Body of pancreas (tissue), 4 donors: ENCODE results near the gene PEX6. TPM values are rescaled to one million over a fixed set of nuclear protein-coding genes. Genes with fewer than 3 reads are reported as not detected.

ENCODE experiments used
- ATAC-seq: fragments of 150-250 bp; one replicate; pipeline ENCODE4 v1.9.1; 2016
- DNase-seq, 4 donors: peaks; one replicate each; pipeline ENCODE4 v3.0.0-alpha.2; 2019
- H3K27ac ChIP-seq, 4 donors: fragments of 200-600 bp; sonication (generic); 1 replicate in 3 of 4; 2 replicates in 1 of 4; pipeline versions ENCODE4 v1.5.1 to v1.6.1; 2016 to 2019; ENCODE audit warnings: mild to moderate bottlenecking in 1 of 4, mixed read lengths in 1 of 4, moderate library complexity in 1 of 4
- H3K27me3 ChIP-seq, 2 donors: fragments of 200-600 bp; sonication (generic); one replicate each; pipeline ENCODE4 v1.6.0; 2016; ENCODE audit warnings: mild to moderate bottlenecking in 1 of 2
- H3K36me3 ChIP-seq, 2 donors: fragments of 200-600 bp; sonication (generic); replicated peaks in 1 of 2; 2 replicates each; pipeline ENCODE4 v1.5.1; 2016; ENCODE audit warnings: low read depth in 2 of 2; ENCODE audit not compliant: insufficient read depth in 1 of 2
- H3K4me1 ChIP-seq: fragments of 200-600 bp; sonication (generic); one replicate; pipeline ENCODE4 v1.6.0; 2016
- H3K4me3 ChIP-seq, 2 donors: fragments of 200-600 bp; sonication (generic); 1 replicate in 1 of 2; 2 replicates in 1 of 2; pipeline ENCODE4 v1.5.1; 2016 to 2019
- H3K9me3 ChIP-seq, 3 donors: fragments of 200-600 bp; sonication (generic); 1 replicate in 2 of 3; 2 replicates in 1 of 3; pipeline ENCODE4 v1.5.1; 2016
- POLR2A ChIP-seq, 3 donors: fragments of 450-650 bp; IDR thresholded peaks; one replicate each; pipeline ENCODE4 v1.6.1; 2016; ENCODE audit warnings: antibody characterized with exemption in 3 of 3, mild to moderate bottlenecking in 2 of 3
- WGBS, 2 donors: methylation state at CpG; one replicate each; pipeline ENCODE4 v1.1.5; 2017; 5-methylcytosine and 5-hydroxymethylcytosine counted together
- intact Hi-C: fragments of 100-400 bp; cut with DNase I; formaldehyde crosslinking; loops from one replicate; pipeline ENCODE4 v1.15.1; 2023
- total RNA-seq, 2 donors: library from RNA; depleted of rRNA; stranded (reverse); fragments of >200 nt; gene quantifications; one replicate each; pipeline ENCODE4 v1.1.0, GENCODE V29; 2016
- TF ChIP-seq, protein P1 (sequence below), 7 experiments: fragments of 450-650 bp in 4 of 7; fragments of 200-600 bp in 3 of 7; sonication (generic) in 3 of 7; IDR thresholded peaks; one replicate each; pipeline ENCODE4 v1.5.1; 2016 to 2019; ENCODE audit warnings: antibody characterized with exemption in 7 of 7

Gene PEX6
- total RNA-seq, 2 donors from 2014 or later: 18.1 to 26.2 TPM

DNA sequence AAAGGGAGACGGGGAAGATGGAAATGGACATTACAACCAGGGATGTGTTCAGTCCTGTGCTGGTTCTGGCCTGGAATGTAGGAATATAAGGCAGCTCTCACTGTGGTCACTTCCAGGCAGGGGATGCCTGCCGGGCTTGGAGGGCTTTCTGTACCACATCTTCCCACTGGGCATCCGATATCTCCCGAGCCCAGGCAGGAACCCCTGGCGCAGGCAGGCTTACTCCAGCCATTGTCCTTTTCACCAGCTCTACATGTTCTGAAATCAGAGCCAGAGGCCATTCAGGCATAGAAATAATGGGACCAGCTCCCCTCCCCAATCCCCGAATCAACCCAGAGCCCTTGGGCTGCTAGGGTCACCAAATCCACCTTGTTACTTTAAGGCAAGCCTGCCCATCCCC, 33.4 kb upstream of the PEX6 start:
- ATAC-seq: no peak
- no peak for DNase-seq
- TF ChIP-seq, protein P1, sequence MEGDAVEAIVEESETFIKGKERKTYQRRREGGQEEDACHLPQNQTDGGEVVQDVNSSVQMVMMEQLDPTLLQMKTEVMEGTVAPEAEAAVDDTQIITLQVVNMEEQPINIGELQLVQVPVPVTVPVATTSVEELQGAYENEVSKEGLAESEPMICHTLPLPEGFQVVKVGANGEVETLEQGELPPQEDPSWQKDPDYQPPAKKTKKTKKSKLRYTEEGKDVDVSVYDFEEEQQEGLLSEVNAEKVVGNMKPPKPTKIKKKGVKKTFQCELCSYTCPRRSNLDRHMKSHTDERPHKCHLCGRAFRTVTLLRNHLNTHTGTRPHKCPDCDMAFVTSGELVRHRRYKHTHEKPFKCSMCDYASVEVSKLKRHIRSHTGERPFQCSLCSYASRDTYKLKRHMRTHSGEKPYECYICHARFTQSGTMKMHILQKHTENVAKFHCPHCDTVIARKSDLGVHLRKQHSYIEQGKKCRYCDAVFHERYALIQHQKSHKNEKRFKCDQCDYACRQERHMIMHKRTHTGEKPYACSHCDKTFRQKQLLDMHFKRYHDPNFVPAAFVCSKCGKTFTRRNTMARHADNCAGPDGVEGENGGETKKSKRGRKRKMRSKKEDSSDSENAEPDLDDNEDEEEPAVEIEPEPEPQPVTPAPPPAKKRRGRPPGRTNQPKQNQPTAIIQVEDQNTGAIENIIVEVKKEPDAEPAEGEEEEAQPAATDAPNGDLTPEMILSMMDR (IDR thresholded peaks at IDR 0.05): no peak
- TF ChIP-seq POLR2A (IDR thresholded peaks at IDR 0.05): no peak
- 85 to 93% methylated on average over 2 to 6 of the region's 6 CpGs for WGBS, 2 donors
- H3K27me3 ChIP-seq: no peaks in the 10 kb centered on the region
- no peak overlapping the region for H3K4me3 ChIP-seq
- intact Hi-C loops: no loop called here
- H3K27ac ChIP-seq: no peak overlapping the region
- H3K4me1 ChIP-seq: peaks cover 44% of the 10 kb centered on the region
- no peaks in the 10 kb centered on the region for H3K9me3 ChIP-seq
- H3K36me3 ChIP-seq: peaks cover 0 to 5% of the 10 kb centered on the region in 2 donors

DNA sequence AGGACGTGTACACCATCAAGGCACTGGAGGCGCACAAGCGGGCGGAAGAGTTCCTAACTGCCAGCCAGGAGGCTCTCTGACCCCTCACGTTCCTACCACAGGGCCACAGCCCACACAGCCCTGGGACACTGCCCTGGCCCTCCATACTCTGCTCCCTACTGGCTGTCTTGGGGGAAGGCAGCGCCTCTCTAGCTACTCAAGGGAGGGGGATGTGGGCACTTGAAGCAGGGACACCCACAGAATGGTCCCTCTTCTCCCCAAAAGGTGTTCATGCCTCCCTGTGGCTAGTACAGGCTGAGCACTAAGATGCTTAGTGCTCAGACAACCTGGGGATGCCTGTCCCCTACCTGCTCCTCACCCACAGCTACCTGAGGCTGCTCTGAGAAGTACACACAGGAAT, 32.2 kb upstream of the PEX6 start:
- H3K9me3 ChIP-seq: no peaks in the 10 kb centered on the region
- H3K27me3 ChIP-seq: no peaks in the 10 kb centered on the region
- intact Hi-C loops: no loop called here
- TF ChIP-seq POLR2A (IDR thresholded peaks at IDR 0.05): no peak
- no peak for ATAC-seq
- H3K4me1 ChIP-seq: peaks cover 32% of the 10 kb centered on the region
- no peak for DNase-seq
- WGBS, 2 donors: 90 to 93% methylated on average over 4 to 6 of the region's 6 CpGs
- H3K36me3 ChIP-seq: peaks cover 0 to 10% of the 10 kb centered on the region in 2 donors
- no peak overlapping the region for H3K4me3 ChIP-seq
- H3K27ac ChIP-seq: no peak overlapping the region

DNA sequence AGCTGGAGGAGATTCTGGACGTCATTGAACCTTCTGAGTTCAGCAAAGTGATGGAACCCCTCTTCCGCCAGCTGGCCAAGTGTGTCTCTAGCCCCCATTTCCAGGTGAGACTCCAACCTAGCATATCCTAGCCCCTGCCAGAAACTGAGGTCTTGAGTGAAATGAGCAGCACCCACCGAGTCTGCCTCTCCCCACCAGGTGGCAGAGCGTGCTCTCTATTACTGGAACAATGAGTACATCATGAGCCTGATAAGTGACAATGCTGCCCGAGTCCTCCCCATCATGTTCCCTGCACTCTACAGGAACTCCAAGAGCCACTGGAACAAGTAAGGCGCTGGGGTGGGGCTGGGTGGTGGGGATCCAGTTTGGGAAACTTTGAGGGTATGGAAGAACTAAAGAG, 30.1 kb upstream of the PEX6 start:
- intact Hi-C loops: no loop called here
- DNase-seq (peak; percentile 23 to 46 (median 38)), ATAC-seq (no peak)
- 60 to 70% methylated on average over 4 to 6 of the region's 6 CpGs for WGBS, 2 donors
- no peak overlapping the region for H3K27ac ChIP-seq
- H3K4me3 ChIP-seq: no peak overlapping the region
- TF ChIP-seq, protein P1 (IDR thresholded peaks at IDR 0.05): peak in 5 of 7 experiments; percentile 10 to 42 (median 26)
- no peak for TF ChIP-seq POLR2A (IDR thresholded peaks at IDR 0.05)
- peaks cover 0 to 10% of the 10 kb centered on the region in 2 donors for H3K36me3 ChIP-seq
- no peaks in the 10 kb centered on the region for H3K9me3 ChIP-seq
- peaks cover 16% of the 10 kb centered on the region for H3K4me1 ChIP-seq
- H3K27me3 ChIP-seq: no peaks in the 10 kb centered on the region

DNA sequence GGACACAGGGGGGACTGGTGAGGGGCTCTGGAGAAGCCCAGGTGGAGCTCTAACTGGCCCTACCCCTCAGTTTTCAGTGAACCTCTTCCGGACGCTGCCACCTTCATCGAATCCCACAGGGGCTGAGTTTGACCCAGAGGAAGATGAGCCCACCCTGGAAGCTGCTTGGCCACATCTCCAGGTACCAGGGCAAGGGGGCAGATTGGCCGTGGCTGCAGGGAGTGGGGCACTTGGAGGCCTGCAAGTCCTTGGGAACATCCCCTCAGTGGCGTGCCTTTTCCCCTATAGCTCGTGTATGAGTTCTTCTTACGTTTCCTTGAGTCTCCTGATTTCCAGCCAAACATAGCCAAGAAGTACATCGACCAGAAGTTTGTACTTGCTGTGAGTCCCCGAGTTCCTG, 28.1 kb upstream of the PEX6 start:
- intact Hi-C loops: no loop called here
- ATAC-seq (no peak), DNase-seq (no peak)
- H3K4me1 ChIP-seq: peaks cover 4% of the 10 kb centered on the region
- no peak for TF ChIP-seq POLR2A (IDR thresholded peaks at IDR 0.05)
- TF ChIP-seq, protein P1 (IDR thresholded peaks at IDR 0.05): no peak
- H3K4me3 ChIP-seq: no peak overlapping the region
- peaks cover 0 to 10% of the 10 kb centered on the region in 2 donors for H3K36me3 ChIP-seq
- 84 to 88% methylated on average over 9 of the region's 9 CpGs for WGBS, 2 donors
- no peaks in the 10 kb centered on the region for H3K9me3 ChIP-seq
- no peak overlapping the region for H3K27ac ChIP-seq
- H3K27me3 ChIP-seq: no peaks in the 10 kb centered on the region

DNA sequence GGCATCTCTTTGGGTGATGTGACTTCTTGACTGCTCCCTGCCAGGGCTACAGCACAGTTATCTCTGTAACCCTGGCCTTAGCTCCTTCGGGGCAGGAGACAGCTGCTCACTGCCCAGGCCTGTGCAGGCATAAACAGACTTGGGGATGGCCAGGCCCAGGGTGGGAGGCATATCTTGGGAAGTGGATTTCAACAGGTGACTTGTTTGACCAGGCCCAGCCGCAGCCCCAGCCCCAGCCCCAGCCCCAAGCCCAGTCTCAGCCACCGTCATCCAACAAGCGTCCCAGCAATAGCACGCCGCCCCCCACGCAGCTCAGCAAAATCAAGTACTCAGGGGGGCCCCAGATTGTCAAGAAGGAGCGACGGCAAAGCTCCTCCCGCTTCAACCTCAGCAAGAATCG, 27.3 kb upstream of the PEX6 start:
- DNase-seq (no peak), ATAC-seq (no peak)
- Histone ChIP-seq H3K36me3 (peaks cover 0 to 10% of the 10 kb centered on the region in 2 donors), H3K4me1 (no peaks in the 10 kb centered on the region), H3K27ac (no peak overlapping the region), H3K9me3 (no peaks in the 10 kb centered on the region), H3K27me3 (no peaks in the 10 kb centered on the region), H3K4me3 (no peak overlapping the region)
- intact Hi-C loops: no loop called here
- TF ChIP-seq, protein P1 (IDR thresholded peaks at IDR 0.05): no peak
- no peak for TF ChIP-seq POLR2A (IDR thresholded peaks at IDR 0.05)
- WGBS, 2 donors: 96 to 98% methylated on average over 11 of the region's 11 CpGs
